Naive thymus-derived CD4-positive, alpha-beta T cell (primary cell): ENCODE measurements around the gene FOXO1. TPM values are rescaled to one million over a fixed set of nuclear protein-coding genes. Genes with fewer than 3 reads are reported as not detected.

Experiments used
- ATAC-seq: fragments of 150-1000 bp; cut with Tn5 transposase; 2 replicates; pipeline ENCODE4 v1.10.0; 2021; ENCODE audit warnings: mild to moderate bottlenecking, moderate library complexity
- CTCF ChIA-PET: fragments of 350-600 bp; sonication (Branson Sonifier 250); formaldehyde crosslinking; loops from one replicate; lab custom pipeline; 2021; ENCODE audit warnings: antibody characterized with exemption; lab: Charles Lee
- POLR2A ChIA-PET: fragments of 350-600 bp; sonication (Branson Sonifier 250); formaldehyde crosslinking; loops from one replicate; lab custom pipeline; 2021; ENCODE audit warnings: antibody characterized with exemption, inconsistent platforms; lab: Charles Lee
- DNase-seq, 9 donors: peaks; one replicate each; pipeline versions ENCODE4 v3.0.0 to v3.0.0-alpha.2; 2020 to 2022; ENCODE audit warnings: mixed read lengths in 1 of 9
- H3K27ac ChIP-seq: one replicate; pipeline ENCODE4 v1.7.0; 2013; ENCODE audit warnings: mild to moderate bottlenecking, low read depth, low read length, moderate library complexity
- H3K27me3 ChIP-seq, 2 donors: one replicate each; pipeline ENCODE4 v1.7.0; 2013; ENCODE audit warnings: low read length in 2 of 2, mild to moderate bottlenecking in 2 of 2, moderate library complexity in 2 of 2; ENCODE audit not compliant: control insufficient read depth in 2 of 2, insufficient read depth in 2 of 2
- H3K36me3 ChIP-seq, 3 experiments: 1 replicate in 2 of 3; 2 replicates in 1 of 3; pipeline ENCODE4 v1.7.0; 2013; ENCODE audit warnings: low read length in 3 of 3, mild to moderate bottlenecking in 3 of 3, moderate library complexity in 1 of 3; ENCODE audit not compliant: insufficient read depth in 3 of 3, control insufficient read depth in 2 of 3
- H3K4me1 ChIP-seq, 2 donors: one replicate each; pipeline ENCODE4 v1.7.0; 2013; ENCODE audit warnings: low read length in 2 of 2, mild to moderate bottlenecking in 2 of 2, moderate library complexity in 1 of 2; ENCODE audit not compliant: control insufficient read depth in 2 of 2, insufficient read depth in 2 of 2
- H3K4me3 ChIP-seq: 2 replicates; pipeline ENCODE4 v1.7.0; 2013; ENCODE audit warnings: mild to moderate bottlenecking, low read length
- H3K9me3 ChIP-seq, 3 experiments: 1 replicate in 2 of 3; 2 replicates in 1 of 3; pipeline ENCODE4 v1.7.0; 2013; ENCODE audit warnings: low read length in 3 of 3; ENCODE audit not compliant: control insufficient read depth in 2 of 3
- H3K27ac Mint-ChIP-seq, 9 donors: one replicate each; pipeline ENCODE4 v1.8.0; 2020 to 2022; ENCODE audit warnings: mixed read lengths in 9 of 9, mild to moderate bottlenecking in 8 of 9, moderate library complexity in 5 of 9, inconsistent platforms in 2 of 9
- H3K27me3 Mint-ChIP-seq, 5 donors: one replicate each; pipeline ENCODE4 v1.8.0; 2021 to 2022; ENCODE audit warnings: mixed read lengths in 5 of 5, mild to moderate bottlenecking in 1 of 5
- H3K36me3 Mint-ChIP-seq, 5 donors: one replicate each; pipeline ENCODE4 v1.8.0; 2020 to 2022; ENCODE audit warnings: mixed read lengths in 5 of 5, mild to moderate bottlenecking in 3 of 5, inconsistent platforms in 1 of 5
- H3K4me1 Mint-ChIP-seq, 7 donors: one replicate each; pipeline ENCODE4 v1.8.0; 2020 to 2022; ENCODE audit warnings: mixed read lengths in 7 of 7, mild to moderate bottlenecking in 3 of 7, inconsistent platforms in 1 of 7
- H3K4me3 Mint-ChIP-seq, 10 donors: one replicate each; pipeline ENCODE4 v1.8.0; 2020 to 2022; ENCODE audit warnings: mild to moderate bottlenecking in 10 of 10, mixed read lengths in 10 of 10, moderate library complexity in 6 of 10, inconsistent platforms in 2 of 10
- H3K9me3 Mint-ChIP-seq, 11 donors: one replicate each; pipeline ENCODE4 v1.8.0; 2020 to 2022; ENCODE audit warnings: mixed read lengths in 11 of 11, mild to moderate bottlenecking in 4 of 11, inconsistent platforms in 1 of 11, moderate library complexity in 1 of 11
- intact Hi-C, 2 donors: fragments of 100-400 bp; cut with micrococcal nuclease; formaldehyde crosslinking; loops; one replicate each; pipeline ENCODE4 v1.15.1; 2023
- polyA plus RNA-seq, 2 donors: library from polyadenylated mRNA; unstranded; fragments of 300-500 nt; fragmentation: Illumina TruSeq; gene quantifications; one replicate each; pipeline ENCODE4 v1.2.3, GENCODE V29; 2021
- total RNA-seq, 6 experiments: library from RNA in 5 of 6; stranded (reverse) in 5 of 6; gene quantifications; 1 replicate in 5 of 6; 2 replicates in 1 of 6; pipeline ENCODE4 v1.2.3 and lab custom pipeline; 2021 to 2026

FOXO1 gene
- total and polyA plus RNA-seq, 7 experiments from 2014 or later: 36.4 to 97.6 (median 72.5) TPM

- intact Hi-C loops: no loop called here
- peaks cover 0 to 2% (median 0%) of the 10 kb centered on the region in 11 donors for H3K9me3 Mint-ChIP-seq
- CTCF ChIA-PET: interaction anchor here (0.6 kb wide), 1 partner anchor 192 kb away, joined by 5 read pairs; no protein-coding TSS in a partner anchor
- no peaks in the 10 kb centered on the region for H3K27me3 Mint-ChIP-seq
- peaks cover 72 to 100% (median 95%) of the 10 kb centered on the region in 7 donors for H3K4me1 Mint-ChIP-seq
- Histone ChIP-seq H3K4me3 (no peak overlapping the region), H3K9me3 (no peaks in the 10 kb centered on the region), H3K4me1 (peaks cover 30 to 82% of the 10 kb centered on the region in 2 donors), H3K27ac (no peak overlapping the region), H3K36me3 (no peaks in the 10 kb centered on the region), H3K27me3 (no peaks in the 10 kb centered on the region)
- ATAC-seq (no peak), DNase-seq (no peak)
- peaks cover 0 to 12% (median 8%) of the 10 kb centered on the region in 5 donors for H3K36me3 Mint-ChIP-seq
- POLR2A ChIA-PET: interaction anchor here (0.6 to 2.4 kb wide), 4 partner anchors 12 to 412 kb away, joined by 3 to 13 read pairs (median 6); no protein-coding TSS in a partner anchor
- peak overlapping the region; percentile 12 to 98 (median 70) for H3K4me3 Mint-ChIP-seq
- H3K27ac Mint-ChIP-seq: peak overlapping the region in 7 of 9 donors; percentile 28 to 92 (median 73)
These were observed 14.4 kb downstream of the FOXO1 start for GRCh38 chr13:40651866-40652587.

GRCh38 chr13:40648841-40649240 lies 17.6 kb downstream of the FOXO1 start:
- intact Hi-C loops: loop anchor here in 1 of 2 donors (2.0 to 5.0 kb wide), 2 partner anchors 14 to 37 kb away; no protein-coding TSS in a partner anchor
- Histone ChIP-seq H3K27ac (peak overlapping the region; percentile 17), H3K9me3 (no peaks in the 10 kb centered on the region), H3K4me1 (peaks cover 29 to 86% of the 10 kb centered on the region in 2 donors), H3K36me3 (no peaks in the 10 kb centered on the region), H3K4me3 (no peak overlapping the region), H3K27me3 (no peaks in the 10 kb centered on the region)
- DNase-seq (no peak), ATAC-seq (no peak)
- Mint-ChIP-seq H3K4me3 (peak overlapping the region in 9 of 10 donors; percentile 31 to 98 (median 65)), H3K27ac (peak overlapping the region in 5 of 9 donors; percentile 39 to 92 (median 72)), H3K4me1 (peaks cover 86 to 100% (median 96%) of the 10 kb centered on the region in 7 donors), H3K36me3 (peaks cover 3 to 18% (median 12%) of the 10 kb centered on the region in 5 donors), H3K9me3 (peaks cover 0 to 2% (median 0%) of the 10 kb centered on the region in 11 donors), H3K27me3 (no peaks in the 10 kb centered on the region)
- ChIA-PET CTCF (no interaction called here), POLR2A (no interaction called here)

GRCh38 chr13:40648040-40648439 lies 18.4 kb downstream of the FOXO1 start:
- Mint-ChIP-seq H3K27me3 (no peaks in the 10 kb centered on the region), H3K36me3 (peaks cover 3 to 26% (median 8%) of the 10 kb centered on the region in 5 donors), H3K4me1 (peaks cover 84 to 100% (median 97%) of the 10 kb centered on the region in 7 donors), H3K27ac (peak overlapping the region; percentile 20 to 83 (median 72)), H3K9me3 (peaks cover 0 to 1% (median 0%) of the 10 kb centered on the region in 11 donors), H3K4me3 (peak overlapping the region in 8 of 10 donors; percentile 48 to 98 (median 65))
- H3K4me1 ChIP-seq: peaks cover 21 to 78% of the 10 kb centered on the region in 2 donors
- no peaks in the 10 kb centered on the region for H3K36me3 ChIP-seq
- no peak overlapping the region for H3K4me3 ChIP-seq
- ATAC-seq: no peak
- DNase-seq: no peak
- CTCF ChIA-PET: interaction anchor here (0.7 to 1.0 kb wide), 2 partner anchors 17 to 150 kb away, joined by 3 read pairs; no protein-coding TSS in a partner anchor
- intact Hi-C loops: loop anchor here in 1 of 2 donors (2.0 to 5.0 kb wide), 2 partner anchors 15 to 36 kb away; no protein-coding TSS in a partner anchor
- POLR2A ChIA-PET: interaction anchor here (1.0 to 2.0 kb wide), 2 partner anchors 10 to 17 kb away, joined by 3 to 10 read pairs; no protein-coding TSS in a partner anchor
- H3K27ac ChIP-seq: no peak overlapping the region
- no peaks in the 10 kb centered on the region for H3K9me3 ChIP-seq
- H3K27me3 ChIP-seq: no peaks in the 10 kb centered on the region

GRCh38 chr13:40644838-40645604 lies 21.4 kb downstream of the FOXO1 start:
- Mint-ChIP-seq H3K4me3 (peak overlapping the region; percentile 51 to 98 (median 66)), H3K9me3 (no peaks in the 10 kb centered on the region), H3K27me3 (no peaks in the 10 kb centered on the region), H3K36me3 (peaks cover 3 to 27% (median 5%) of the 10 kb centered on the region in 5 donors), H3K27ac (peak overlapping the region; percentile 52 to 83 (median 72)), H3K4me1 (peaks cover 77 to 100% (median 95%) of the 10 kb centered on the region in 7 donors)
- Histone ChIP-seq H3K9me3 (no peaks in the 10 kb centered on the region), H3K36me3 (no peaks in the 10 kb centered on the region), H3K4me3 (no peak overlapping the region), H3K27me3 (no peaks in the 10 kb centered on the region), H3K4me1 (peaks cover 34 to 87% of the 10 kb centered on the region in 2 donors), H3K27ac (peak overlapping the region; percentile 25)
- ChIA-PET POLR2A (interaction anchor here (0.6 to 1.0 kb wide), 3 partner anchors 84 to 155 kb away, joined by 3 to 5 read pairs (median 3); no protein-coding TSS in a partner anchor), CTCF (no interaction called here)
- ATAC-seq: peak; percentile 69
- peak in 3 of 9 donors; percentile 40 to 70 (median 45) for DNase-seq
- intact Hi-C loops: loop anchor here in 1 of 2 donors (1.0 to 5.0 kb wide), 2 partner anchors 8 to 33 kb away; no protein-coding TSS in a partner anchor

- intact Hi-C loops: loop anchor here in 1 of 2 donors (1.0 kb wide), 1 partner anchor 10 kb away; no protein-coding TSS in a partner anchor
- Mint-ChIP-seq H3K36me3 (peaks cover 3 to 36% (median 13%) of the 10 kb centered on the region in 5 donors), H3K9me3 (no peaks in the 10 kb centered on the region), H3K4me1 (peaks cover 69 to 98% (median 92%) of the 10 kb centered on the region in 7 donors), H3K4me3 (peak overlapping the region; percentile 48 to 81 (median 68)), H3K27me3 (no peaks in the 10 kb centered on the region), H3K27ac (peak overlapping the region; percentile 35 to 88 (median 74))
- no peak for ATAC-seq
- ChIA-PET CTCF (interaction anchor here (0.6 to 0.7 kb wide), 2 partner anchors 42 to 146 kb away, joined by 3 to 5 read pairs; no protein-coding TSS in a partner anchor), POLR2A (interaction anchor here (1.0 to 2.7 kb wide), 2 partner anchors 20 to 24 kb away, joined by 3 to 10 read pairs; no protein-coding TSS in a partner anchor)
- Histone ChIP-seq H3K27me3 (no peaks in the 10 kb centered on the region), H3K36me3 (no peaks in the 10 kb centered on the region), H3K4me3 (no peak overlapping the region), H3K4me1 (peaks cover 33 to 73% of the 10 kb centered on the region in 2 donors), H3K27ac (no peak overlapping the region), H3K9me3 (no peaks in the 10 kb centered on the region)
- no peak for DNase-seq
These were observed 25.5 kb downstream of the FOXO1 start for GRCh38 chr13:40640845-40641458.
